Psoas muscle (tissue), 8 donors: ENCODE data around the gene KHK. TPM values are rescaled to one million over a fixed set of nuclear protein-coding genes. Genes with fewer than 3 reads are reported as not detected.

Experiments
- ATAC-seq, 4 donors: fragments of 200-7000 bp; cut with Tn5 transposase; one replicate each; pipeline ENCODE4 v1.9.1; 2020; ENCODE audit warnings: moderate library complexity in 3 of 4, mild to moderate bottlenecking in 2 of 4
- DNase-seq, 2 donors: peaks; one replicate each; pipeline ENCODE4 v3.0.0-alpha.2; 2020
- H3K27ac ChIP-seq: fragments of 200-600 bp; one replicate; pipeline ENCODE4 v1.8.0; 2022
- H3K27me3 ChIP-seq, 3 donors: fragments of 200-600 bp in 1 of 3; one replicate each; pipeline versions ENCODE4 v1.6.1 to v1.8.0; 2013 to 2022; ENCODE audit warnings: low read length in 2 of 3, mild to moderate bottlenecking in 2 of 3, moderate library complexity in 1 of 3; ENCODE audit not compliant: insufficient read depth in 3 of 3
- H3K36me3 ChIP-seq, 2 donors: fragments of 200-600 bp in 1 of 2; one replicate each; pipeline versions ENCODE4 v1.6.1 to v1.8.0; 2013 to 2022; ENCODE audit warnings: low read depth in 1 of 2, mild to moderate bottlenecking in 1 of 2, moderate library complexity in 1 of 2; ENCODE audit not compliant: insufficient read depth in 1 of 2
- H3K4me1 ChIP-seq: fragments of 200-600 bp; one replicate; pipeline ENCODE4 v1.8.0; 2022
- H3K4me3 ChIP-seq: fragments of 200-600 bp; one replicate; pipeline ENCODE4 v1.8.0; 2022; ENCODE audit warnings: mild to moderate bottlenecking
- H3K9me3 ChIP-seq: fragments of 200-600 bp; one replicate; pipeline ENCODE4 v1.8.0; 2022
- CTCF ChIP-seq: fragments of 200-600 bp; IDR thresholded peaks from one replicate; pipeline ENCODE4 v1.8.0; 2022; ENCODE audit warnings: antibody characterized with exemption
- WGBS, 3 donors: extraction: QIAGEN DNeasy Blood & Tissue Kit; methylation state at CpG; one replicate each; pipeline versions ENCODE4 v1.1.6 to v1.1.7; 2013; 5-methylcytosine and 5-hydroxymethylcytosine counted together
- intact Hi-C, 2 donors: fragments of 100-400 bp; cut with DNase I; formaldehyde crosslinking; loops; one replicate each; pipeline versions ENCODE4 v1.11.0 to v1.14.2; 2022
- polyA plus RNA-seq, 3 donors: library from polyadenylated mRNA; stranded (reverse); fragments of 200-250 nt; gene quantifications; one replicate each; pipeline ENCODE4 v1.2.3, GENCODE V29; 2013
- total RNA-seq, 4 donors: library from RNA; stranded (reverse); fragmentation: NEBNext Ultra II Directional in 2 of 4; extraction: Animal tissue kit (Norgen Biotek cat#: 25700) in 2 of 4; gene quantifications; one replicate each; pipeline versions ENCODE4 v1.2.1 to v1.2.4, GENCODE V29; 2021 to 2023
- donor health status: healthy with polysubstance abuse.
- donor health status: DM: no; HTN: no; CAD: no; lungs with moderate emphysema.
- donor health status: Bipolar disorder and iron deficiency.
- donor health status: healthy.
- donor health status: DM: yes; HTN: yes; CAD: no.
- donor health status: DM: no; HTN: no; CAD: no.
- donor health status: DM: no; HTN: no; CAD: no.
- donor health status: DM: yes; HTN: yes; CAD: no.

KHK gene
- total and polyA plus RNA-seq, 7 donors = 1.5 to 5.8 (median 2.5) TPM

GRCh38 chr2:27071277-27071989 lies 15.1 kb upstream of the KHK start, which contains the start of gene OST4:
Gene OST4, minus strand, starts transcription at chr2:27071654.
- H3K4me1 ChIP-seq = peaks cover 16% of the 10 kb centered on the region
- ATAC-seq = peak; percentile 96 to 98 (median 96)
- 1% methylated on average over 50 to 86 of the region's 86 CpGs for WGBS, 3 donors

GRCh38 chr2:27071990-27072830 lies 14.4 kb upstream of the KHK start:
- intact Hi-C loops = loop anchor here in 1 of 2 donors (2.0 kb wide), 1 partner anchor 19 kb away; no protein-coding TSS in a partner anchor
- Histone ChIP-seq H3K27me3 (no peaks in the 10 kb centered on the region), H3K4me1 (peaks cover 16% of the 10 kb centered on the region), H3K9me3 (no peaks in the 10 kb centered on the region), H3K27ac (peak overlapping the region; percentile 88), H3K4me3 (peak overlapping the region; percentile 90), H3K36me3 (peaks cover 6 to 30% of the 10 kb centered on the region in 2 donors)
- TF ChIP-seq CTCF = no peak
- ATAC-seq (peak in 1 of 4 donors; percentile 1), DNase-seq (peak; percentile 44 to 69)
- 6 to 8% (median 7%) methylated on average over 29 to 34 of the region's 34 CpGs for WGBS, 3 donors

More at GRCh38 chr2:27071277-27071989, 15.1 kb upstream of the KHK start, which contains the start of gene OST4:
- peak; percentile 95 to 97 for DNase-seq
- Histone ChIP-seq H3K27me3 (no peaks in the 10 kb centered on the region), H3K9me3 (no peaks in the 10 kb centered on the region), H3K4me3 (peak within 1 kb of the TSS; percentile 90), H3K27ac (peak within 1 kb of the TSS; percentile 88), H3K36me3 (peaks cover 6 to 36% of the 10 kb centered on the region in 2 donors)
- intact Hi-C loops = loop anchor here in 1 of 2 donors (2.0 kb wide), 1 partner anchor 19 kb away; no protein-coding TSS in a partner anchor
- no peak for TF ChIP-seq CTCF

- Histone ChIP-seq H3K27me3 (no peaks in the 10 kb centered on the region), H3K36me3 (peaks cover 6 to 24% of the 10 kb centered on the region in 2 donors), H3K4me1 (peaks cover 16% of the 10 kb centered on the region), H3K27ac (peak overlapping the region; percentile 88), H3K9me3 (no peaks in the 10 kb centered on the region), H3K4me3 (no peak overlapping the region)
- DNase-seq = no peak
- intact Hi-C loops = no loop called here
- 72 to 78% (median 73%) methylated on average over 5 of the region's 5 CpGs for WGBS, 3 donors
- no peak for ATAC-seq
- TF ChIP-seq CTCF = no peak
Measured at GRCh38 chr2:27072920-27073319, 13.7 kb upstream of the KHK start.

GRCh38 chr2:27073782-27074181 lies 12.8 kb upstream of the KHK start:
- Histone ChIP-seq H3K9me3 (no peaks in the 10 kb centered on the region), H3K4me3 (no peak overlapping the region), H3K4me1 (peaks cover 16% of the 10 kb centered on the region), H3K36me3 (peaks cover 6 to 15% of the 10 kb centered on the region in 2 donors), H3K27ac (no peak overlapping the region), H3K27me3 (no peaks in the 10 kb centered on the region)
- no peak for ATAC-seq
- WGBS, 3 donors = 43 to 48% (median 46%) methylated on average over 2 of the region's 2 CpGs
- no peak for DNase-seq
- no peak for TF ChIP-seq CTCF
- intact Hi-C loops = no loop called here
